Measurements from ENCODE around the gene TRAPPC3.

- TF ChIP-seq POLR2A (IDR thresholded peaks at IDR 0.05) (no peak), POLR2AphosphoS5 (IDR thresholded peaks at IDR 0.05) (no peak), EP300 (IDR thresholded peaks at IDR 0.05) (no peak)
- TF ChIP-seq, protein P1, sequence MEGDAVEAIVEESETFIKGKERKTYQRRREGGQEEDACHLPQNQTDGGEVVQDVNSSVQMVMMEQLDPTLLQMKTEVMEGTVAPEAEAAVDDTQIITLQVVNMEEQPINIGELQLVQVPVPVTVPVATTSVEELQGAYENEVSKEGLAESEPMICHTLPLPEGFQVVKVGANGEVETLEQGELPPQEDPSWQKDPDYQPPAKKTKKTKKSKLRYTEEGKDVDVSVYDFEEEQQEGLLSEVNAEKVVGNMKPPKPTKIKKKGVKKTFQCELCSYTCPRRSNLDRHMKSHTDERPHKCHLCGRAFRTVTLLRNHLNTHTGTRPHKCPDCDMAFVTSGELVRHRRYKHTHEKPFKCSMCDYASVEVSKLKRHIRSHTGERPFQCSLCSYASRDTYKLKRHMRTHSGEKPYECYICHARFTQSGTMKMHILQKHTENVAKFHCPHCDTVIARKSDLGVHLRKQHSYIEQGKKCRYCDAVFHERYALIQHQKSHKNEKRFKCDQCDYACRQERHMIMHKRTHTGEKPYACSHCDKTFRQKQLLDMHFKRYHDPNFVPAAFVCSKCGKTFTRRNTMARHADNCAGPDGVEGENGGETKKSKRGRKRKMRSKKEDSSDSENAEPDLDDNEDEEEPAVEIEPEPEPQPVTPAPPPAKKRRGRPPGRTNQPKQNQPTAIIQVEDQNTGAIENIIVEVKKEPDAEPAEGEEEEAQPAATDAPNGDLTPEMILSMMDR (IDR thresholded peaks at IDR 0.05) = no peak
These were observed 57.6 kb downstream of the TRAPPC3 start for GRCh38 chr1:36091698-36092097.
